Neuronal stem cell (in vitro differentiated cells): Measurements from ENCODE around the gene ALB.

Source experiments
- DNase-seq: peaks from one replicate; pipeline ENCODE4 v3.0.0-alpha.2; 2013; ENCODE audit warnings: low spot score
- H2AFZ ChIP-seq: one replicate; pipeline ENCODE4 v1.6.1; 2013; ENCODE audit warnings: mild to moderate bottlenecking, low read length, inconsistent platforms
- H2AK5ac ChIP-seq: 2 replicates; pipeline ENCODE4 v1.6.1; 2013; ENCODE audit warnings: low read depth, mild to moderate bottlenecking, inconsistent platforms, low read length, moderate library complexity, mixed read lengths
- H2BK120ac ChIP-seq: 2 replicates; pipeline ENCODE4 v1.6.1; 2013; ENCODE audit warnings: low read depth, mild to moderate bottlenecking, inconsistent platforms, low read length, moderate library complexity, mixed read lengths
- H2BK12ac ChIP-seq: one replicate; pipeline ENCODE4 v1.6.1; 2013; ENCODE audit warnings: low read length, inconsistent platforms
- H2BK15ac ChIP-seq: 2 replicates; pipeline ENCODE4 v1.6.1; 2013; ENCODE audit warnings: mild to moderate bottlenecking, low read length, inconsistent platforms, mixed read lengths
- H2BK5ac ChIP-seq: one replicate; pipeline ENCODE4 v1.6.1; 2013; ENCODE audit warnings: inconsistent platforms, mild to moderate bottlenecking, low read length, moderate library complexity
- H3K14ac ChIP-seq: one replicate; pipeline ENCODE4 v1.6.1; 2013; ENCODE audit warnings: low read length, inconsistent platforms
- H3K18ac ChIP-seq: 2 replicates; pipeline ENCODE4 v1.6.1; 2013; ENCODE audit warnings: low read length, inconsistent platforms
- H3K23ac ChIP-seq: 2 replicates; pipeline ENCODE4 v1.6.1; 2013; ENCODE audit warnings: low read depth, mild to moderate bottlenecking, mixed read lengths, low read length, inconsistent platforms; ENCODE audit not compliant: poor library complexity
- H3K27ac ChIP-seq: replicated peaks from 3 replicates; pipeline ENCODE4 v1.5.1; 2013; ENCODE audit warnings: low read length, inconsistent platforms
- H3K27me3 ChIP-seq, 3 experiments: 2 replicates each; pipeline ENCODE4 v1.6.1; 2013; ENCODE audit warnings: low read length in 3 of 3, mild to moderate bottlenecking in 2 of 3, inconsistent platforms in 1 of 3, low read depth in 1 of 3, mixed read lengths in 1 of 3, moderate library complexity in 1 of 3; ENCODE audit not compliant: control insufficient read depth in 3 of 3, insufficient read depth in 3 of 3
- H3K36me3 ChIP-seq, 2 donors: replicated peaks in 1 of 2; 2 replicates each; pipeline ENCODE4 v1.6.1; 2013; ENCODE audit warnings: low read length in 2 of 2; ENCODE audit not compliant: control insufficient read depth in 2 of 2, insufficient read depth in 2 of 2
- H3K4ac ChIP-seq: 2 replicates; pipeline ENCODE4 v1.6.1; 2013; ENCODE audit warnings: inconsistent platforms, mild to moderate bottlenecking, low read length, moderate library complexity
- H3K4me1 ChIP-seq, 2 donors: 1 replicate in 1 of 2; 2 replicates in 1 of 2; pipeline ENCODE4 v1.6.1; 2013; ENCODE audit warnings: low read length in 2 of 2, low read depth in 1 of 2; ENCODE audit not compliant: control insufficient read depth in 2 of 2, insufficient read depth in 1 of 2
- H3K4me2 ChIP-seq: one replicate; pipeline ENCODE4 v1.6.1; 2013; ENCODE audit warnings: mild to moderate bottlenecking, low read length, inconsistent platforms; ENCODE audit not compliant: insufficient read depth, poor library complexity, severe bottlenecking
- H3K4me3 ChIP-seq, 2 donors: 2 replicates each; pipeline ENCODE4 v1.5.1; 2013; ENCODE audit warnings: low read length in 2 of 2, mild to moderate bottlenecking in 2 of 2, inconsistent platforms in 1 of 2, moderate library complexity in 1 of 2
- H3K79me1 ChIP-seq: one replicate; pipeline ENCODE4 v1.6.1; 2013; ENCODE audit warnings: low read depth, mild to moderate bottlenecking, inconsistent platforms, low read length, moderate library complexity
- H3K9ac ChIP-seq: one replicate; pipeline ENCODE4 v1.6.1; 2013; ENCODE audit warnings: mild to moderate bottlenecking, low read depth, low read length, inconsistent platforms; ENCODE audit not compliant: poor library complexity
- H3K9me3 ChIP-seq, 2 donors: replicated peaks in 1 of 2; 2 replicates each; pipeline versions ENCODE3 to v1.6.1; 2013; ENCODE audit warnings: low read length in 2 of 2, mild to moderate bottlenecking in 2 of 2, inconsistent platforms in 1 of 2, low read depth in 1 of 2, mixed read lengths in 1 of 2, moderate library complexity in 1 of 2; ENCODE audit not compliant: control insufficient read depth in 2 of 2, insufficient read depth in 1 of 2
- H4K8ac ChIP-seq: one replicate; pipeline ENCODE4 v1.6.1; 2013; ENCODE audit warnings: low read depth, mild to moderate bottlenecking, inconsistent platforms, low read length, moderate library complexity
- H4K91ac ChIP-seq: one replicate; pipeline ENCODE4 v1.6.1; 2013; ENCODE audit warnings: low read length, low read depth, mild to moderate bottlenecking, inconsistent platforms; ENCODE audit not compliant: poor library complexity
- WGBS, 2 donors: extraction: QIAGEN DNeasy Blood & Tissue Kit; methylation state at CpG; one replicate each; pipeline ENCODE4 v1.1.7; 2013; ENCODE audit warnings: missing lambda C conversion rate in 2 of 2, mixed read lengths in 1 of 2; ENCODE audit not compliant: insufficient read length in 2 of 2, insufficient replicate concordance in 1 of 2; ENCODE audit errors: extremely low coverage in 2 of 2; 5-methylcytosine and 5-hydroxymethylcytosine counted together

The ALB gene

DNA sequence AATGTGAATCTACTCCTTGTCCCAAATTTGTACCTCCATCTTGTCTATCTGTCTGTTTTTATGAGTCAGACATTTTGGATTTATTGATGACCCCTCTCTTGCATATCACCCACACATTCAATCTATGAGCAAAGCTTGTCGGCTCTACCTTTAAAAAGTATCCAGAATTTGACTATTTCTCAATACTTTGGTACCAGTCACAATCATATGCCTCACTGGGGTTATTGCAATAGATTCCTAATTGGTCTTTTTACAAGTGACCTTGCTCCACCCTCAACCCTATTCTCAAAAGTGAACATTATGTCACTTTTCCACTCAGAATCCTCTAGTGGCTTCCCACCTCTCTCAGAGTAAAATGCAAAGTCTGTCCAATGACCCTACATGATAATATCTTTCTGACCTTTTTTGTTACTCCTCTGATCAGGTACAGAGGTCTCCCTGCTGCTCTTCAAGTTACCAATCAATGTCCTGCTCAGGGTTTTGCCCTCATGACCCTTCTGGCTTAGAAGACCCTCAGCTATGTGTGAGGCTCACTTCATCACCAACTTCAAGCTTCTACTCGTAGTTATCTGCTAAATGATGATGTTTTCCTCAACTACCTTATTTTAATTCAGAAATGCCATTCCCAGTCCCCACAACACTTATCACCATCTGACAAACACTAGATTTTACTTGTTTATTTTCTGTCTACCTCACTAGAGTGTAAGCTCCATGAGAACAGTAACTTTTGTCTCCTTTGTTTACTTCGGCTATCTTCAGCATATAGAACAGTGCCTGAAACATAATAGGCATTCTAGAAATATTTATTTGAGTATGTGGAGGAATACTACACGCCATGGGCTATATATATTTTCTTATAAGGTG, 54.3 kb downstream of the ALB start:
- H2AK5ac ChIP-seq, result no peak overlapping the region
- peaks cover 0 to 3% of the 10 kb centered on the region in 2 donors for H3K9me3 ChIP-seq
- no peaks in the 10 kb centered on the region for H3K36me3 ChIP-seq
- no peak overlapping the region for H3K4me3 ChIP-seq
- H3K4me2 ChIP-seq, result no peak overlapping the region
- no peak overlapping the region for H2BK120ac ChIP-seq
- no peak overlapping the region for H4K91ac ChIP-seq
- no peak for DNase-seq
- no peak overlapping the region for H3K4ac ChIP-seq
- WGBS, 2 donors, result no CpG with 5 or more reads among the region's 4 CpGs
- no peaks in the 10 kb centered on the region for H3K79me1 ChIP-seq
- H3K18ac ChIP-seq, result no peak overlapping the region
- H3K14ac ChIP-seq, result no peak overlapping the region
- peaks cover 0 to under 1% of the 10 kb centered on the region in 2 donors for H3K4me1 ChIP-seq
- H3K27me3 ChIP-seq, result peaks cover 0 to 2% (median 0%) of the 10 kb centered on the region in 3 experiments
- no peak overlapping the region for H2AFZ ChIP-seq
- no peak overlapping the region for H2BK5ac ChIP-seq
- H2BK15ac ChIP-seq, result no peak overlapping the region
- no peak overlapping the region for H3K27ac ChIP-seq
- H3K23ac ChIP-seq, result no peak overlapping the region
- no peak overlapping the region for H3K9ac ChIP-seq
- H4K8ac ChIP-seq, result no peak overlapping the region
- no peak overlapping the region for H2BK12ac ChIP-seq

DNA sequence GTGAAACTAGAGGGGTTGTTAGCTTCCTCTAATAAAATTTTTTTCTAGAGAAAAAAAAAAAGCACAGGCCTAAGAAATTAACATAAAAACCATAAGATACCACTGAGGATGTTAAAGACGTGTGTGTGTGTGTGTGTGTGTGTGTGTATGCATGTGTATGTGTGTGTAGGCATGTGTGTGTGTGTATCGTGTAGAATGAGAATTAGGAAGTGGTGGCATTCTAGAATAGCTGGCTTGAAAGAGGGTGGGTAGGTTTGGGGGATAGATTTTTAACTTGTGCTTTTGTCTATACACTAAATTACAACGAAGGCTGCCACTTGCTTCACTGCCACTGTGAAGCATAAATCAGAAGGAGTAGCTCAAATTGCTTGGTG, 54.9 kb downstream of the ALB start:
- Histone ChIP-seq H3K79me1 (no peaks in the 10 kb centered on the region), H2BK15ac (no peak overlapping the region), H3K9me3 (peaks cover 0 to 3% of the 10 kb centered on the region in 2 donors), H2AFZ (no peak overlapping the region), H3K36me3 (no peaks in the 10 kb centered on the region), H3K4me2 (no peak overlapping the region), H3K18ac (no peak overlapping the region), H3K27me3 (peaks cover 0 to 2% (median 0%) of the 10 kb centered on the region in 3 experiments), H3K27ac (no peak overlapping the region), H3K4ac (no peak overlapping the region), H2BK5ac (no peak overlapping the region), H2BK12ac (no peak overlapping the region), H3K9ac (no peak overlapping the region), H4K8ac (no peak overlapping the region), H2AK5ac (no peak overlapping the region), H4K91ac (no peak overlapping the region), H2BK120ac (no peak overlapping the region), H3K4me1 (no peaks in the 10 kb centered on the region), H3K23ac (no peak overlapping the region), H3K4me3 (no peak overlapping the region), H3K14ac (no peak overlapping the region)
- no peak for DNase-seq
- 100% methylated on average over 1 of the region's 3 CpGs; no CpG with 5 or more reads in 1 of the 2 donors for WGBS, 2 donors

DNA sequence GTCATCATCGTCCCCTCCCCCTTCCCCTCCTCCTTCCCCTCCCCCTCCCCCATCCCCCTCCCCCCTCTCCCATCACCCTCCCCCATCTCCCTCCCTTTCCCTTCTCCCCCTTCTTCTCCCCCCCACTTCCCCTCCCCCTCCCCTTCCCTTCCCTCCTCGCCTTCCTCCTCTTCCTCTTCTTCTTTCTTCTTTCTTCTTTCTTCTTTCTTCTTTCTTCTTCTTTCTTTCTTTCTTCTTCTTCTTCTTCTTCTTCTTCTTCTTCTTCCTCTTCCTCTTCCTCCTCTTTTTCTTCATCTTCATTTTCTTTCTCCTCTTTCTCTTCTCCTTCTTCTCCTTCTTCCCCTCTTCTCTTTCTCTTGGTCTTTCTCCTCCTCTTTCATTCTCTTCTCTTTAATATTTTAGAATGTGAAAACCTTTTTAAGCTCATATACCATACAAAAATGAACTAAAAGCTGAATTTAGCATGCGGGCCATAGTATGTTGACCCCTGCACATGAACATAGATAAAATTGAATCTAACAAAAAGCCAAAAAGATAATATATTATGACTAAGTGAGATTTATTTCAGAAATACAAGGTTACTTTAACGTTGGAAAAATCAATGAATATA, 56.9 kb downstream of the ALB start:
- H3K14ac ChIP-seq, result no peak overlapping the region
- no peak overlapping the region for H3K4me3 ChIP-seq
- H2BK15ac ChIP-seq, result no peak overlapping the region
- H3K9me3 ChIP-seq, result peaks cover 0 to 3% of the 10 kb centered on the region in 2 donors
- no peak overlapping the region for H3K4ac ChIP-seq
- no peaks in the 10 kb centered on the region for H3K36me3 ChIP-seq
- H3K27ac ChIP-seq, result no peak overlapping the region
- no peaks in the 10 kb centered on the region for H3K27me3 ChIP-seq
- H2BK120ac ChIP-seq, result no peak overlapping the region
- no peak overlapping the region for H3K18ac ChIP-seq
- no peak overlapping the region for H2AFZ ChIP-seq
- H3K23ac ChIP-seq, result no peak overlapping the region
- no peaks in the 10 kb centered on the region for H3K79me1 ChIP-seq
- no peak overlapping the region for H3K9ac ChIP-seq
- no peak overlapping the region for H4K91ac ChIP-seq
- H2BK5ac ChIP-seq, result no peak overlapping the region
- no peak overlapping the region for H4K8ac ChIP-seq
- DNase-seq, result no peak
- no peaks in the 10 kb centered on the region for H3K4me1 ChIP-seq
- no peak overlapping the region for H2BK12ac ChIP-seq
- WGBS, 2 donors, result no CpG with 5 or more reads among the region's 4 CpGs
- H2AK5ac ChIP-seq, result no peak overlapping the region
- H3K4me2 ChIP-seq, result no peak overlapping the region

DNA sequence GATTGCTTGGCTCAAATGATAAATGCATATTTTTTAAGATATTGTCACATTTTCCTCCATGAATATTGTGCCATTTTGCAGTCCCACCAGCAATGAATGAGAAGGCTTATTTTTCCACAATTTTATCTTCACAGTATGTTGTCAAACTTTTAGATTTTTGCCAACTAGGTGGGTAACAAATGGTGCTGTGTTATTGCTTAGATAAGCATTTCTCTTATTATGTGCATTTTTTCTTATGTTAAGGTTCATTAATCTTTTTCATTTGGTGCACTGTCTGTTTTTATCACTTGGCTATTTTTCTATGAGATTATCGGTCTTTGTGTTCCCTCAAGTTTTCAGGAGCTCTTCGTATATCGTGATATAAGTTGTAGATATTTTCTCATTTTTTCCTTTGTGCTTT, 64.1 kb downstream of the ALB start:
- H3K79me1 ChIP-seq, result no peaks in the 10 kb centered on the region
- no peak overlapping the region for H2BK5ac ChIP-seq
- H3K36me3 ChIP-seq, result no peaks in the 10 kb centered on the region
- H3K4ac ChIP-seq, result no peak overlapping the region
- no peak overlapping the region for H3K4me2 ChIP-seq
- no peak overlapping the region for H4K8ac ChIP-seq
- no peaks in the 10 kb centered on the region for H3K4me1 ChIP-seq
- H3K14ac ChIP-seq, result no peak overlapping the region
- no peak overlapping the region for H2AFZ ChIP-seq
- no peak overlapping the region for H3K27ac ChIP-seq
- H2AK5ac ChIP-seq, result no peak overlapping the region
- no peak overlapping the region for H3K9ac ChIP-seq
- no peak overlapping the region for H4K91ac ChIP-seq
- no peak for DNase-seq
- WGBS, 2 donors, result no CpG with 5 or more reads among the region's 3 CpGs
- H3K27me3 ChIP-seq, result no peaks in the 10 kb centered on the region
- H3K9me3 ChIP-seq, result no peaks in the 10 kb centered on the region
- H2BK15ac ChIP-seq, result no peak overlapping the region
- H2BK12ac ChIP-seq, result no peak overlapping the region
- no peak overlapping the region for H3K18ac ChIP-seq
- no peak overlapping the region for H3K23ac ChIP-seq
- no peak overlapping the region for H3K4me3 ChIP-seq
- H2BK120ac ChIP-seq, result no peak overlapping the region
